Femur (tissue), 1 donor: ENCODE results near the gene FAM20C.

Experiments
- DNase-seq: peaks from one replicate; pipeline ENCODE4 v3.0.0-alpha.2; 2017

The FAM20C gene

GRCh38 chr7:159370-160270, 32.8 kb upstream of the FAM20C start:
- no peak for DNase-seq

- DNase-seq: no peak
These were observed 31.2 kb upstream of the FAM20C start for GRCh38 chr7:160958-161725.

- DNase-seq: no peak
These were observed 29.6 kb upstream of the FAM20C start for GRCh38 chr7:162632-163297.

GRCh38 chr7:163298-163695, 29.1 kb upstream of the FAM20C start:
- no peak for DNase-seq

GRCh38 chr7:163971-164881, 28.1 kb upstream of the FAM20C start:
- DNase-seq: no peak

- no peak for DNase-seq
These were observed 27.3 kb upstream of the FAM20C start for GRCh38 chr7:164882-165660.

- DNase-seq: peak; percentile 65
These were observed 26.6 kb upstream of the FAM20C start for GRCh38 chr7:165661-166337.

- DNase-seq: no peak
These were observed 25.9 kb upstream of the FAM20C start for GRCh38 chr7:166338-167060.

- DNase-seq: no peak
These were observed 25.1 kb upstream of the FAM20C start for GRCh38 chr7:167090-167855.

GRCh38 chr7:167976-168791, 24.2 kb upstream of the FAM20C start:
- DNase-seq: no peak

GRCh38 chr7:169276-170172, 22.8 kb upstream of the FAM20C start:
- no peak for DNase-seq

- no peak for DNase-seq
These were observed 21.6 kb upstream of the FAM20C start for GRCh38 chr7:170551-171363.

GRCh38 chr7:171364-171904, 20.9 kb upstream of the FAM20C start:
- DNase-seq: no peak

GRCh38 chr7:171912-172515, 20.4 kb upstream of the FAM20C start:
- DNase-seq: no peak

- DNase-seq: peak; percentile 69
These were observed 19.0 kb upstream of the FAM20C start for GRCh38 chr7:173209-173918.
